HepG2 (cell line): ENCODE data around the gene LYRM1. TPM values are rescaled to one million over a fixed set of nuclear protein-coding genes. Genes with fewer than 3 reads are reported as not detected.

Source experiments
- AGO1 ChIP-seq: fragments of 200-400 bp; formaldehyde crosslinking; IDR thresholded peaks from 2 replicates; pipeline ENCODE4 v1.6.1; 2017; ENCODE audit warnings: mild to moderate bottlenecking, low read depth, low read length, moderate library complexity; ENCODE audit not compliant: poor library complexity, severe bottlenecking
- NCOA2 ChIP-seq: sonication (generic); formaldehyde crosslinking; IDR thresholded peaks from 2 replicates; pipeline ENCODE4 v1.8.0; 2022; ENCODE audit warnings: inconsistent platforms
- ZBTB8A ChIP-seq: sonication (generic); formaldehyde crosslinking; IDR thresholded peaks from 2 replicates; pipeline ENCODE4 v1.4.0; 2020; ENCODE audit warnings: mild to moderate bottlenecking, low read depth, missing genetic modification reagents, borderline replicate concordance
- ZNF260 ChIP-seq: sonication (generic); formaldehyde crosslinking; IDR thresholded peaks from 2 replicates; pipeline ENCODE4 v1.4.0; 2020; ENCODE audit warnings: missing genetic modification reagents, low read depth, mild to moderate bottlenecking, borderline replicate concordance
- ZNF33B ChIP-seq: sonication (generic); formaldehyde crosslinking; IDR thresholded peaks from 2 replicates; pipeline ENCODE4 v1.5.1; 2020; ENCODE audit warnings: mild to moderate bottlenecking, missing genetic modification reagents
- ZNF605 ChIP-seq: sonication (generic); formaldehyde crosslinking; IDR thresholded peaks from 2 replicates; pipeline ENCODE4 v1.8.0; 2022; ENCODE audit warnings: mild to moderate bottlenecking, missing genetic modification reagents
- ZNF713 ChIP-seq: sonication (generic); formaldehyde crosslinking; IDR thresholded peaks from 2 replicates; pipeline ENCODE4 v1.4.0; 2020; ENCODE audit warnings: mild to moderate bottlenecking, missing genetic modification reagents
- ZNF773 ChIP-seq: sonication (generic); formaldehyde crosslinking; IDR thresholded peaks from 2 replicates; pipeline ENCODE4 v1.4.0; 2020; ENCODE audit warnings: missing genetic modification reagents, borderline replicate concordance
- ZSCAN12 ChIP-seq: sonication (generic); formaldehyde crosslinking; IDR thresholded peaks from 2 replicates; pipeline ENCODE4 v1.9.0; 2021; ENCODE audit warnings: mild to moderate bottlenecking, missing genetic modification reagents
- ZSCAN25 ChIP-seq: sonication (generic); formaldehyde crosslinking; IDR thresholded peaks from 2 replicates; pipeline ENCODE4 v1.8.0; 2022; ENCODE audit warnings: mild to moderate bottlenecking, missing genetic modification reagents
- polyA plus RNA-seq, 8 experiments: library from polyadenylated mRNA; depleted of rRNA in 3 of 8; stranded (reverse) in 7 of 8; unstranded in 1 of 8; fragments of >200 nt; fragmentation: Illumina TruSeq in 4 of 8; extraction: Trizol in 4 of 8; gene quantifications; 2 replicates each; pipeline versions ENCODE4 v1.2.1 to v1.2.3, GENCODE V29; 2011 to 2016; ENCODE audit warnings: low read depth in 4 of 8, missing spikeins in 1 of 8, mixed read lengths in 1 of 8; ENCODE audit not compliant: insufficient read depth in 1 of 8
- total RNA-seq, 5 experiments: library from RNA; depleted of rRNA; stranded (reverse); fragments of >200 nt; fragmentation: Illumina TruSeq; extraction: Trizol; gene quantifications; 2 replicates each; pipeline ENCODE4 v1.2.3, GENCODE V29; 2016; ENCODE audit warnings: low read depth in 1 of 5
- TF ChIP-seq, protein P1 (sequence below), 2 experiments: sonication (generic) in 1 of 2; formaldehyde crosslinking in 1 of 2; IDR thresholded peaks; 2 replicates each; pipeline versions ENCODE4 v1.4.0 to v1.6.1; 2018 to 2020; ENCODE audit warnings: missing genetic modification reagents in 2 of 2, borderline replicate concordance in 1 of 2, low read depth in 1 of 2, mild to moderate bottlenecking in 1 of 2, missing biosample characterization in 1 of 2
- TF ChIP-seq, protein P2 (sequence below): sonication (generic); formaldehyde crosslinking; IDR thresholded peaks from 2 replicates; pipeline ENCODE4 v1.5.1; 2020; ENCODE audit warnings: mild to moderate bottlenecking, missing genetic modification reagents, borderline replicate concordance
- TF ChIP-seq, protein P3 (sequence below): sonication (generic); formaldehyde crosslinking; IDR thresholded peaks from 2 replicates; pipeline ENCODE4 v1.5.0; 2020; ENCODE audit warnings: missing genetic modification reagents
- TF ChIP-seq, protein P4 (sequence below): sonication (generic); formaldehyde crosslinking; IDR thresholded peaks from 2 replicates; pipeline ENCODE4 v1.4.0; 2020; ENCODE audit warnings: mild to moderate bottlenecking, missing genetic modification reagents, borderline replicate concordance

Gene LYRM1
- total and polyA plus RNA-seq, 2 of the 13 experiments (the other 11 are each of a cell fraction or from before 2014, with no cell fraction given), result 59.2 to 82.6 TPM

DNA sequence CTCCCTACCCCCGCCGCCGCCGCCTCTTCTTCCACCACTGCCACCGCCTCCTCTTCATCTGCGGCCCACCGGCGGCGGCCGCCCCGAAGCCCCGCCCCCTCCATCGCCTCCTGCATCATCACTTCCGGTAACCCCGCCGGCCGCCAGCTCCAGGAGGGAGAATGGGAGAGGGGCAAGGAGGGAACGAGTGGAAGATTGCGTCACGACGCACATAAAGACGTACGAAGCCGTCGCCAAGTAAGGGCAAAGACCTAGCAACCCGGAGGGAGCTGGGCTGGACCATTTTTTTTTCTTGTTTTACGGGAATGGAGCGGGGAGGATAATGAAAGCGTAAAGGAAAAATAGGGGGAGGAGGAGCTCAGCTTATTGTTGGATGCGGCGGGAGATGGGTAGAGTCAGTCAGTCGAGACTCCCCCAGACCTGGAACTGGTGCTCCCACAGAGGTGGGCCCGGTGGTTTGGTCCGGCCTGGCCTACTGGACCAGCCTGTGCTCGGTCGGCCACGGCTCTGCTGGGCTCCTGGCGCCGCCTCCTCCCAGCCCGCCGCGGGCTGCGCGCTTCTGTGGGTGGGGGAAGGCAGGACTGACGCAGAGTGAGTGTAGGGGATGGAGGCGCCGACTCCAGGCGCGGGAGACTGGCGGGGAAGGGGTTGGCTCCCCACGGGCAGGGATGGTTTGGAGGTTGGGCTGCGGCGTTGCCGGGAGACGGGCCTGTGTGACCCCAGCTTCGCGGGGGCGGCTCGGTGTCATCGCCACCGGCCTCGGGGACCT is at the start of gene LYRM1, which contains the start of gene DCUN1D3 (continued):
- TF ChIP-seq, protein P1, sequence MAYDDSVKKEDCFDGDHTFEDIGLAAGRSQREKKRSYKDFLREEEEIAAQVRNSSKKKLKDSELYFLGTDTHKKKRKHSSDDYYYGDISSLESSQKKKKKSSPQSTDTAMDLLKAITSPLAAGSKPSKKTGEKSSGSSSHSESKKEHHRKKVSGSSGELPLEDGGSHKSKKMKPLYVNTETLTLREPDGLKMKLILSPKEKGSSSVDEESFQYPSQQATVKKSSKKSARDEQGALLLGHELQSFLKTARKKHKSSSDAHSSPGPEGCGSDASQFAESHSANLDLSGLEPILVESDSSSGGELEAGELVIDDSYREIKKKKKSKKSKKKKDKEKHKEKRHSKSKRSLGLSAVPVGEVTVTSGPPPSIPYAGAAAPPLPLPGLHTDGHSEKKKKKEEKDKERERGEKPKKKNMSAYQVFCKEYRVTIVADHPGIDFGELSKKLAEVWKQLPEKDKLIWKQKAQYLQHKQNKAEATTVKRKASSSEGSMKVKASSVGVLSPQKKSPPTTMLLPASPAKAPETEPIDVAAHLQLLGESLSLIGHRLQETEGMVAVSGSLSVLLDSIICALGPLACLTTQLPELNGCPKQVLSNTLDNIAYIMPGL (CRISPR knock-in tag; IDR thresholded peaks at IDR 0.05; ENCODE audit: borderline replicate concordance in 1 of 2, low read depth in 1 of 2), result peak; percentile 85 to 92; a peak in 3 of 4 replicates
- TF ChIP-seq ZNF260 (CRISPR knock-in tag), result 0 out of 2 replicates have a peak, but pooled peaks have one; percentile 58
- TF ChIP-seq, protein P2, sequence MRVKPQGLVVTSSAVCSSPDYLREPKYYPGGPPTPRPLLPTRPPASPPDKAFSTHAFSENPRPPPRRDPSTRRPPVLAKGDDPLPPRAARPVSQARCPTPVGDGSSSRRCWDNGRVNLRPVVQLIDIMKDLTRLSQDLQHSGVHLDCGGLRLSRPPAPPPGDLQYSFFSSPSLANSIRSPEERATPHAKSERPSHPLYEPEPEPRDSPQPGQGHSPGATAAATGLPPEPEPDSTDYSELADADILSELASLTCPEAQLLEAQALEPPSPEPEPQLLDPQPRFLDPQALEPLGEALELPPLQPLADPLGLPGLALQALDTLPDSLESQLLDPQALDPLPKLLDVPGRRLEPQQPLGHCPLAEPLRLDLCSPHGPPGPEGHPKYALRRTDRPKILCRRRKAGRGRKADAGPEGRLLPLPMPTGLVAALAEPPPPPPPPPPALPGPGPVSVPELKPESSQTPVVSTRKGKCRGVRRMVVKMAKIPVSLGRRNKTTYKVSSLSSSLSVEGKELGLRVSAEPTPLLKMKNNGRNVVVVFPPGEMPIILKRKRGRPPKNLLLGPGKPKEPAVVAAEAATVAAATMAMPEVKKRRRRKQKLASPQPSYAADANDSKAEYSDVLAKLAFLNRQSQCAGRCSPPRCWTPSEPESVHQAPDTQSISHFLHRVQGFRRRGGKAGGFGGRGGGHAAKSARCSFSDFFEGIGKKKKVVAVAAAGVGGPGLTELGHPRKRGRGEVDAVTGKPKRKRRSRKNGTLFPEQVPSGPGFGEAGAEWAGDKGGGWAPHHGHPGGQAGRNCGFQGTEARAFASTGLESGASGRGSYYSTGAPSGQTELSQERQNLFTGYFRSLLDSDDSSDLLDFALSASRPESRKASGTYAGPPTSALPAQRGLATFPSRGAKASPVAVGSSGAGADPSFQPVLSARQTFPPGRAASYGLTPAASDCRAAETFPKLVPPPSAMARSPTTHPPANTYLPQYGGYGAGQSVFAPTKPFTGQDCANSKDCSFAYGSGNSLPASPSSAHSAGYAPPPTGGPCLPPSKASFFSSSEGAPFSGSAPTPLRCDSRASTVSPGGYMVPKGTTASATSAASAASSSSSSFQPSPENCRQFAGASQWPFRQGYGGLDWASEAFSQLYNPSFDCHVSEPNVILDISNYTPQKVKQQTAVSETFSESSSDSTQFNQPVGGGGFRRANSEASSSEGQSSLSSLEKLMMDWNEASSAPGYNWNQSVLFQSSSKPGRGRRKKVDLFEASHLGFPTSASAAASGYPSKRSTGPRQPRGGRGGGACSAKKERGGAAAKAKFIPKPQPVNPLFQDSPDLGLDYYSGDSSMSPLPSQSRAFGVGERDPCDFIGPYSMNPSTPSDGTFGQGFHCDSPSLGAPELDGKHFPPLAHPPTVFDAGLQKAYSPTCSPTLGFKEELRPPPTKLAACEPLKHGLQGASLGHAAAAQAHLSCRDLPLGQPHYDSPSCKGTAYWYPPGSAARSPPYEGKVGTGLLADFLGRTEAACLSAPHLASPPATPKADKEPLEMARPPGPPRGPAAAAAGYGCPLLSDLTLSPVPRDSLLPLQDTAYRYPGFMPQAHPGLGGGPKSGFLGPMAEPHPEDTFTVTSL (CRISPR knock-in tag), result peak; percentile 53; the same call in 1 of the 2 replicates
- TF ChIP-seq ZNF33B (CRISPR knock-in tag), result peak; percentile 94; the same call in 1 of the 2 replicates
- TF ChIP-seq, protein P3, sequence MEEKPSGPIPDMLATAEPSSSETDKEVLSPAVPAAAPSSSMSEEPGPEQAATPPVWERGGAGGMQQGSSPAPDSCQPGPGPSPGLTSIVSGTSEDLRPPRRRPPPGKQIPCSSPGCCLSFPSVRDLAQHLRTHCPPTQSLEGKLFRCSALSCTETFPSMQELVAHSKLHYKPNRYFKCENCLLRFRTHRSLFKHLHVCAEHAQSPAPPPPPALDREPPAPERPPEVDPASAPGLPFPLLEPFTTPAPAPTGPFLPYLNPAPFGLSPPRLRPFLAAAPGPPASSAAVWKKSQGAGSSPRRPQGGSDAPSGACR (CRISPR knock-in tag), result no peak
- peak; percentile 54 for TF ChIP-seq ZNF605
- TF ChIP-seq, protein P4, sequence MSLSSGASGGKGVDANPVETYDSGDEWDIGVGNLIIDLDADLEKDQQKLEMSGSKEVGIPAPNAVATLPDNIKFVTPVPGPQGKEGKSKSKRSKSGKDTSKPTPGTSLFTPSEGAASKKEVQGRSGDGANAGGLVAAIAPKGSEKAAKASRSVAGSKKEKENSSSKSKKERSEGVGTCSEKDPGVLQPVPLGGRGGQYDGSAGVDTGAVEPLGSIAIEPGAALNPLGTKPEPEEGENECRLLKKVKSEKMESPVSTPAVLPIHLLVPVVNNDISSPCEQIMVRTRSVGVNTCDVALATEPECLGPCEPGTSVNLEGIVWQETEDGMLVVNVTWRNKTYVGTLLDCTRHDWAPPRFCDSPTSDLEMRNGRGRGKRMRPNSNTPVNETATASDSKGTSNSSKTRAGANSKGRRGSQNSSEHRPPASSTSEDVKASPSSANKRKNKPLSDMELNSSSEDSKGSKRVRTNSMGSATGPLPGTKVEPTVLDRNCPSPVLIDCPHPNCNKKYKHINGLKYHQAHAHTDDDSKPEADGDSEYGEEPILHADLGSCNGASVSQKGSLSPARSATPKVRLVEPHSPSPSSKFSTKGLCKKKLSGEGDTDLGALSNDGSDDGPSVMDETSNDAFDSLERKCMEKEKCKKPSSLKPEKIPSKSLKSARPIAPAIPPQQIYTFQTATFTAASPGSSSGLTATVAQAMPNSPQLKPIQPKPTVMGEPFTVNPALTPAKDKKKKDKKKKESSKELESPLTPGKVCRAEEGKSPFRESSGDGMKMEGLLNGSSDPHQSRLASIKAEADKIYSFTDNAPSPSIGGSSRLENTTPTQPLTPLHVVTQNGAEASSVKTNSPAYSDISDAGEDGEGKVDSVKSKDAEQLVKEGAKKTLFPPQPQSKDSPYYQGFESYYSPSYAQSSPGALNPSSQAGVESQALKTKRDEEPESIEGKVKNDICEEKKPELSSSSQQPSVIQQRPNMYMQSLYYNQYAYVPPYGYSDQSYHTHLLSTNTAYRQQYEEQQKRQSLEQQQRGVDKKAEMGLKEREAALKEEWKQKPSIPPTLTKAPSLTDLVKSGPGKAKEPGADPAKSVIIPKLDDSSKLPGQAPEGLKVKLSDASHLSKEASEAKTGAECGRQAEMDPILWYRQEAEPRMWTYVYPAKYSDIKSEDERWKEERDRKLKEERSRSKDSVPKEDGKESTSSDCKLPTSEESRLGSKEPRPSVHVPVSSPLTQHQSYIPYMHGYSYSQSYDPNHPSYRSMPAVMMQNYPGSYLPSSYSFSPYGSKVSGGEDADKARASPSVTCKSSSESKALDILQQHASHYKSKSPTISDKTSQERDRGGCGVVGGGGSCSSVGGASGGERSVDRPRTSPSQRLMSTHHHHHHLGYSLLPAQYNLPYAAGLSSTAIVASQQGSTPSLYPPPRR (CRISPR knock-in tag), result peak; percentile 74
- 0 out of 2 replicates have a peak, but pooled peaks have one; percentile 23 for TF ChIP-seq NCOA2 (CRISPR knock-in tag)
- no peak for TF ChIP-seq ZNF713 (CRISPR knock-in tag)
- peak; percentile 88 for TF ChIP-seq AGO1
- no peak for TF ChIP-seq ZSCAN12
- TF ChIP-seq ZSCAN25 (CRISPR knock-in tag), result peak; percentile 60; the same call in 1 of the 2 replicates
- TF ChIP-seq ZNF773 (CRISPR knock-in tag), result peak; percentile 49; the same call in 1 of the 2 replicates
- TF ChIP-seq ZBTB8A (CRISPR knock-in tag), result no peak
